SK-N-SH (cell line): ENCODE measurements around the gene ABCA9. TPM values are rescaled to one million over a fixed set of nuclear protein-coding genes. Genes with fewer than 3 reads are reported as not detected.

Source experiments
- CTCF ChIA-PET: fragments of 300-600, 350-600 bp; formaldehyde crosslinking; extraction: SDS; loops from one replicate; lab custom pipeline; 2021; lab: Yijun Ruan, JAX
- POLR2A ChIA-PET: fragments of 350-600 bp; sonication (Branson Sonifier 250); formaldehyde crosslinking; extraction: SDS; loops from one replicate; lab custom pipeline; 2020; ENCODE audit warnings: antibody characterized with exemption, inconsistent platforms; lab: Yijun Ruan, JAX
- DNase-seq: peaks from one replicate; pipeline ENCODE4 v3.0.0; 2012
- H2AFZ ChIP-seq: fragments of 200-600 bp; sonication (generic); 2 replicates; pipeline ENCODE4 v1.8.1; 2016; ENCODE audit warnings: antibody characterized with exemption, mild to moderate bottlenecking, low read depth
- H3F3A ChIP-seq: fragments of 200-600 bp; sonication (generic); replicated peaks from 2 replicates; pipeline ENCODE3; 2016; ENCODE audit warnings: antibody characterized with exemption, mild to moderate bottlenecking; ENCODE audit not compliant: insufficient read depth
- H3K27ac ChIP-seq, 2 experiments: fragments of 200-500 bp in 1 of 2; fragments of 200-600 bp in 1 of 2; sonication (Bioruptor generic) in 1 of 2; sonication (generic), shearing (Covaris generic) in 1 of 2; 2 replicates each; pipeline versions ENCODE4 v1.5.1 to v1.6.1; 2014 to 2016; ENCODE audit warnings: low read depth in 2 of 2, inconsistent platforms in 1 of 2, low read length in 1 of 2, mild to moderate bottlenecking in 1 of 2, mixed read lengths in 1 of 2
- H3K27me3 ChIP-seq: fragments of 200-600 bp; sonication (generic), shearing (Covaris generic); 2 replicates; pipeline ENCODE4 v1.6.1; 2016; ENCODE audit warnings: mixed run types; ENCODE audit not compliant: insufficient read depth
- H3K36me3 ChIP-seq, 2 experiments: fragments of 200-500 bp in 1 of 2; fragments of 200-600 bp in 1 of 2; sonication (Bioruptor generic) in 1 of 2; sonication (generic) in 1 of 2; replicated peaks in 1 of 2; 2 replicates each; pipeline versions ENCODE3 to v1.5.1; 2014 to 2016; ENCODE audit warnings: low read length in 1 of 2, mild to moderate bottlenecking in 1 of 2; ENCODE audit not compliant: insufficient read depth in 2 of 2, control insufficient read depth in 1 of 2
- H3K4me1 ChIP-seq, 2 experiments: fragments of 200-500 bp in 1 of 2; fragments of 200-600 bp in 1 of 2; sonication (Bioruptor generic) in 1 of 2; sonication (generic), shearing (Covaris generic) in 1 of 2; 2 replicates each; pipeline versions ENCODE4 v1.5.1 to v1.6.1; 2014 to 2016; ENCODE audit warnings: low read depth in 1 of 2, low read length in 1 of 2, mixed run types in 1 of 2; ENCODE audit not compliant: insufficient read depth in 2 of 2, control insufficient read depth in 1 of 2
- H3K4me2 ChIP-seq: fragments of 200-600 bp; sonication (generic), shearing (Covaris generic); 2 replicates; pipeline ENCODE4 v1.6.1; 2017; ENCODE audit warnings: mixed run types
- H3K4me3 ChIP-seq, 2 experiments: fragments of 200-500 bp in 1 of 2; fragments of 200-600 bp in 1 of 2; sonication (Bioruptor generic) in 1 of 2; sonication (generic), shearing (Covaris generic) in 1 of 2; 2 replicates each; pipeline versions ENCODE4 v1.5.1 to v1.8.1; 2014 to 2016; ENCODE audit warnings: low read depth in 2 of 2, inconsistent platforms in 1 of 2, low read length in 1 of 2, mild to moderate bottlenecking in 1 of 2, mixed read lengths in 1 of 2, moderate library complexity in 1 of 2
- H3K79me2 ChIP-seq: fragments of 200-600 bp; sonication (generic); 2 replicates; pipeline ENCODE4 v1.8.1; 2017; ENCODE audit warnings: mild to moderate bottlenecking; ENCODE audit not compliant: insufficient read depth
- H3K9ac ChIP-seq: fragments of 200-600 bp; sonication (generic); 2 replicates; pipeline ENCODE4 v1.6.1; 2017; ENCODE audit warnings: mixed run types
- H3K9me2 ChIP-seq: fragments of 200-600 bp; sonication (generic); 2 replicates; pipeline ENCODE4 v1.6.1; 2017; ENCODE audit warnings: mixed run types
- H3K9me3 ChIP-seq: fragments of 200-600 bp; sonication (generic); 2 replicates; pipeline ENCODE4 v1.6.1; 2017; ENCODE audit warnings: mixed run types, mild to moderate bottlenecking, moderate library complexity
- H4K20me1 ChIP-seq: fragments of 200-600 bp; sonication (generic); 2 replicates; pipeline ENCODE4 v1.6.1; 2017; ENCODE audit warnings: mild to moderate bottlenecking, mixed run types; ENCODE audit not compliant: insufficient read depth
- CTCF ChIP-seq: fragments of 200-600 bp; sonication (generic); IDR thresholded peaks from 2 replicates; pipeline ENCODE4 v1.6.1; 2017; ENCODE audit warnings: antibody characterized with exemption, mild to moderate bottlenecking, moderate library complexity
- EZH2phosphoT487 ChIP-seq: fragments of 200-600 bp; sonication (generic); IDR thresholded peaks from 2 replicates; pipeline ENCODE4 v1.6.1; 2017; ENCODE audit warnings: low read depth, mixed run types, mild to moderate bottlenecking, antibody characterized with exemption, moderate library complexity, borderline replicate concordance
- FOXJ3 ChIP-seq: sonication (generic); formaldehyde crosslinking; IDR thresholded peaks from 2 replicates; pipeline ENCODE4 v1.5.1; 2020; ENCODE audit warnings: mild to moderate bottlenecking, missing genetic modification reagents
- GATA2 ChIP-seq: sonication (generic); formaldehyde crosslinking; IDR thresholded peaks from 2 replicates; pipeline ENCODE4 v1.5.0; 2020; ENCODE audit warnings: mild to moderate bottlenecking, missing genetic modification reagents
- JUND ChIP-seq: IDR thresholded peaks from 2 replicates; pipeline ENCODE4 v1.4.0; 2012
- MXI1 ChIP-seq: IDR thresholded peaks from 2 replicates; pipeline ENCODE4 v1.6.1; 2012; ENCODE audit warnings: mild to moderate bottlenecking, low read depth, low read length, improper control_type of control experiment
- NFIC ChIP-seq: IDR thresholded peaks from 2 replicates; pipeline ENCODE4 v1.4.0; 2012; ENCODE audit warnings: borderline replicate concordance
- POLR2AphosphoS5 ChIP-seq: IDR thresholded peaks from 2 replicates; pipeline ENCODE4 v1.6.1; 2012; ENCODE audit warnings: low read depth, low read length
- RAD21 ChIP-seq: IDR thresholded peaks from 2 replicates; pipeline ENCODE4 v1.6.1; 2012; ENCODE audit warnings: mild to moderate bottlenecking, low read length
- RFX5 ChIP-seq: IDR thresholded peaks from 2 replicates; pipeline ENCODE4 v1.6.1; 2012; ENCODE audit warnings: mild to moderate bottlenecking, improper control_type of control experiment, low read length
- SIN3A ChIP-seq: IDR thresholded peaks from 2 replicates; pipeline ENCODE4 v1.6.1; 2012; ENCODE audit warnings: low read depth, mild to moderate bottlenecking, low read length, moderate library complexity, borderline replicate concordance
- SMC3 ChIP-seq: IDR thresholded peaks from 2 replicates; pipeline ENCODE4 v1.6.1; 2012; ENCODE audit warnings: low read depth, low read length, improper control_type of control experiment
- TAF1 ChIP-seq: IDR thresholded peaks from 2 replicates; pipeline ENCODE4 v1.6.1; 2012; ENCODE audit warnings: low read depth, mild to moderate bottlenecking, low read length, moderate library complexity, borderline replicate concordance
- TCF12 ChIP-seq: IDR thresholded peaks from 2 replicates; pipeline ENCODE4 v1.4.0; 2012
- YY1 ChIP-seq: IDR thresholded peaks from 2 replicates; pipeline ENCODE4 v1.4.0; 2012; ENCODE audit warnings: low read depth, mild to moderate bottlenecking
- WGBS: methylation state at CpG from one replicate; pipeline ENCODE4 v1.1.6; 2017; ENCODE audit warnings: low lambda C conversion rate; 5-methylcytosine and 5-hydroxymethylcytosine counted together
- polyA plus RNA-seq, 3 experiments: library from polyadenylated mRNA; depleted of rRNA; stranded (reverse); fragments of >200 nt; gene quantifications; 2 replicates each; pipeline ENCODE4 v1.2.3, GENCODE V29; 2012
- TF ChIP-seq, protein P1 (sequence below): fragments of 150-350 bp; IDR thresholded peaks from 2 replicates; pipeline ENCODE4 v1.6.1; 2016; ENCODE audit warnings: mild to moderate bottlenecking, low read depth, low read length
- TF ChIP-seq, protein P2 (sequence below): IDR thresholded peaks from 2 replicates; pipeline ENCODE4 v1.4.0; 2012; ENCODE audit warnings: low read depth

The ABCA9 gene
- polyA plus RNA-seq, 1 of the 3 experiments (the other 2 are of a cell fraction), result 0.07 TPM

DNA sequence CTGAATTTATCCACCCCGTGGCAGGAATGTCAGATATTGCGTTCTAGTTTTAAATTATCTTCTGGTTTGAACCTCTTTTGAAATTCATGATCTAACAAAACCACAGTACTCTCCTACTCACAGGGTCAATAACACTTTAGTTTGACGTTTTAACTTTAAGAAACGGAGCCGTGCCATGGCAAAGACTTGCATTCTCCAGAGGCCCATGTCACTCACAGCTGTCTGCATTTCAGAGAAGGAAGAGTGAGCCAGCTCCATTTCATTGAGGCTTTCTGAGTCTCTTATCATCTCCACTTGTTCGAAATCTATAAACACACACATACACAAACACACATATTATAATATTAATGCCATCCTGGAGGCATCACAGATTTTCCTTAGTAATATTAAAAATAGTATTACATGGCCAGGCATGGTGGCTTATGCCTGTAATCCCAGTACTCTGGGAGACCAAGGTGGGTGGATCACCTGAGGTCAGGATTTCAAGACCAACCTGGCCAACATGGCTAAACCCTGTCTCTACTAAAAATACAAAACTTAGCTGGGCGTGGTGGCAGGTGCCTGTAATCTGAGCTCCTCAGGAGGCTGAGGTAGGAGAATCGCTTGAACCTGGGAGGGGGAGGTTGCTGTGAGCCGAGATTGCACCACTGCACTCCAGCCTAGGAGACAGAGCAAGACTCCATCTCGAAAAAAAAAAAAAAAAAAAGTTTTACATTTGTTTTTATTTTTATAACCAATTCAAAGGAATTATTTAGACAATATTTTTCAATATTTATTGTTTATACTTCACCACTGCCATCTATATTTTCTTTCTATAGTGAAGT, 45.4 kb upstream of the ABCA9 start:
- no peak for DNase-seq
- Histone ChIP-seq H3K4me1 (no peaks in the 10 kb centered on the region; a peak in 1 of 4 replicates), H3K4me3 (no peak overlapping the region), H3K27ac (no peak overlapping the region), H3K27me3 (no peaks in the 10 kb centered on the region), H3K9me3 (no peaks in the 10 kb centered on the region; the same call in 1 of the 2 replicates), H2AFZ (no peak overlapping the region), H3K9me2 (no peaks in the 10 kb centered on the region), H3F3A (no peaks in the 10 kb centered on the region), H3K4me2 (no peak overlapping the region), H3K79me2 (no peaks in the 10 kb centered on the region), H4K20me1 (no peaks in the 10 kb centered on the region), H3K36me3 (no peaks in the 10 kb centered on the region), H3K9ac (no peak overlapping the region)
- 21% methylated on average over 10 of the region's 10 CpGs for WGBS
- no peak for TF ChIP-seq RAD21
- no peak for TF ChIP-seq TAF1
- ChIA-PET CTCF (no interaction called here), POLR2A (no interaction called here)

GRCh38 chr17:69103557-69104233, 43.0 kb upstream of the ABCA9 start:
- Histone ChIP-seq H3F3A (no peaks in the 10 kb centered on the region), H3K27me3 (no peaks in the 10 kb centered on the region), H3K4me2 (no peak overlapping the region), H3K9me3 (no peaks in the 10 kb centered on the region), H3K79me2 (no peaks in the 10 kb centered on the region), H3K9ac (no peak overlapping the region), H3K4me3 (no peak overlapping the region), H3K4me1 (no peaks in the 10 kb centered on the region; a peak in 1 of 4 replicates), H2AFZ (no peak overlapping the region), H3K9me2 (no peaks in the 10 kb centered on the region), H4K20me1 (no peaks in the 10 kb centered on the region), H3K27ac (no peak overlapping the region), H3K36me3 (no peaks in the 10 kb centered on the region)
- DNase-seq, result no peak
- WGBS, result 17% methylated on average over 9 of the region's 9 CpGs
- CTCF ChIA-PET, result interaction anchor here (0.6 kb wide), 1 partner anchor 197 kb away, joined by 4 read pairs; no protein-coding TSS in a partner anchor
- POLR2A ChIA-PET, result no interaction called here
- TF ChIP-seq SIN3A (no peak), EZH2phosphoT487 (no peak), SMC3 (no peak), TCF12 (no peak), NFIC (no peak), YY1 (no peak), CTCF (no peak), JUND (no peak), GATA2 (CRISPR knock-in tag) (no peak), MXI1 (no peak), FOXJ3 (CRISPR knock-in tag) (no peak), RFX5 (no peak), POLR2AphosphoS5 (no peak)
- TF ChIP-seq, protein P1, sequence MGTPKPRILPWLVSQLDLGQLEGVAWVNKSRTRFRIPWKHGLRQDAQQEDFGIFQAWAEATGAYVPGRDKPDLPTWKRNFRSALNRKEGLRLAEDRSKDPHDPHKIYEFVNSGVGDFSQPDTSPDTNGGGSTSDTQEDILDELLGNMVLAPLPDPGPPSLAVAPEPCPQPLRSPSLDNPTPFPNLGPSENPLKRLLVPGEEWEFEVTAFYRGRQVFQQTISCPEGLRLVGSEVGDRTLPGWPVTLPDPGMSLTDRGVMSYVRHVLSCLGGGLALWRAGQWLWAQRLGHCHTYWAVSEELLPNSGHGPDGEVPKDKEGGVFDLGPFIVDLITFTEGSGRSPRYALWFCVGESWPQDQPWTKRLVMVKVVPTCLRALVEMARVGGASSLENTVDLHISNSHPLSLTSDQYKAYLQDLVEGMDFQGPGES, result no peak
- TF ChIP-seq, protein P2, sequence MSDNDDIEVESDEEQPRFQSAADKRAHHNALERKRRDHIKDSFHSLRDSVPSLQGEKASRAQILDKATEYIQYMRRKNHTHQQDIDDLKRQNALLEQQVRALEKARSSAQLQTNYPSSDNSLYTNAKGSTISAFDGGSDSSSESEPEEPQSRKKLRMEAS, result no peak
